GM21526 (cell line): ENCODE measurements around the gene RCN1.
"Not testable (repeated sequence)": the region's sequence is repeated elsewhere in the genome, so short reads cannot be mapped to it uniquely, and the experiment has no call there.

Source experiments
- ATAC-seq: cut with Tn5 transposase; IDR thresholded peaks from one replicate; pipeline ENCODE4 v1.9.1; 2021; ENCODE audit warnings: moderate library complexity; ENCODE audit not compliant: unreplicated experiment, low FRiP score

RCN1 gene

GRCh38 chr11:32109138-32109537 lies 18.3 kb downstream of the RCN1 start:
- no peak for ATAC-seq

GRCh38 chr11:32109592-32109991 lies 18.7 kb downstream of the RCN1 start:
- ATAC-seq: no peak

- ATAC-seq: no peak
Observed at GRCh38 chr11:32110795-32111194, 19.9 kb downstream of the RCN1 start.

GRCh38 chr11:32113200-32113919 lies 22.5 kb downstream of the RCN1 start:
- ATAC-seq: no peak

- no peak for ATAC-seq
Observed at GRCh38 chr11:32113920-32114203, 23.0 kb downstream of the RCN1 start.

GRCh38 chr11:32115446-32115845 lies 24.6 kb downstream of the RCN1 start:
- ATAC-seq: no peak

GRCh38 chr11:32116668-32117067 lies 25.8 kb downstream of the RCN1 start:
- no peak for ATAC-seq

GRCh38 chr11:32118025-32118974 lies 27.4 kb downstream of the RCN1 start:
- ATAC-seq: no peak

- ATAC-seq: not testable (repeated sequence)
Observed at GRCh38 chr11:32119139-32119538, 28.3 kb downstream of the RCN1 start.

GRCh38 chr11:32121012-32121411 lies 30.1 kb downstream of the RCN1 start:
- ATAC-seq: peak; percentile 71

- no peak for ATAC-seq
Observed at GRCh38 chr11:32122200-32122599, 31.3 kb downstream of the RCN1 start.

GRCh38 chr11:32131321-32131720 lies 40.4 kb downstream of the RCN1 start:
- no peak for ATAC-seq

GRCh38 chr11:32136657-32137056 lies 45.8 kb downstream of the RCN1 start:
- no peak for ATAC-seq

GRCh38 chr11:32137263-32137662 lies 46.4 kb downstream of the RCN1 start:
- ATAC-seq: no peak

GRCh38 chr11:32137869-32138268 lies 47.0 kb downstream of the RCN1 start:
- peak; percentile 71 for ATAC-seq

GRCh38 chr11:32138902-32139301 lies 48.0 kb downstream of the RCN1 start:
- ATAC-seq: no peak

GRCh38 chr11:32139896-32140520 lies 49.1 kb downstream of the RCN1 start:
- ATAC-seq: no peak

GRCh38 chr11:32141745-32142546 lies 51.1 kb downstream of the RCN1 start:
- no peak for ATAC-seq

- no peak for ATAC-seq
Observed at GRCh38 chr11:32143378-32143777, 52.5 kb downstream of the RCN1 start.

- ATAC-seq: no peak
Observed at GRCh38 chr11:32145282-32145681, 54.4 kb downstream of the RCN1 start.

- ATAC-seq: no peak
Observed at GRCh38 chr11:32148895-32149294, 58.0 kb downstream of the RCN1 start.
